GM12878 (cell line): Measurements from ENCODE around the gene RIMBP2. TPM values are rescaled to one million over a fixed set of nuclear protein-coding genes. Genes with fewer than 3 reads are reported as not detected.

Source experiments
- ATAC-seq: fragments of 200-7000 bp; cut with Tn5 transposase; 3 replicates; pipeline ENCODE4 v1.9.1; 2020; ENCODE audit warnings: mild to moderate bottlenecking, moderate library complexity
- BruUV-seq: library from RNA; stranded (reverse); fragments of 400-500 nt; replicated peaks from 2 replicates; lab custom pipeline; 2021; lab: Mats Ljungman, UMichigan
- CTCF ChIA-PET: fragments of 300-600 bp; sonication (Branson Sonifier 250); formaldehyde crosslinking; extraction: SDS; loops from one replicate; lab custom pipeline; 2021; ENCODE audit warnings: inconsistent platforms; lab: Yijun Ruan, JAX
- POLR2A ChIA-PET: fragments of 350-600 bp; formaldehyde crosslinking; extraction: SDS; loops from one replicate; lab custom pipeline; 2021; ENCODE audit warnings: inconsistent platforms; lab: Charles Lee
- RAD21 ChIA-PET: fragments of 300-600 bp; sonication (Branson Sonifier 250); formaldehyde crosslinking; loops from one replicate; lab custom pipeline; 2023; ENCODE audit warnings: antibody characterized with exemption; ENCODE audit not compliant: unreplicated experiment; lab: Charles Lee
- SMC1A ChIA-PET: fragments of 300-600 bp; sonication (Branson Sonifier 250); formaldehyde crosslinking; loops from one replicate; lab custom pipeline; 2023; ENCODE audit not compliant: unreplicated experiment, uncharacterized antibody; lab: Charles Lee
- DNase-seq: peaks from one replicate; pipeline ENCODE4 v3.0.0-alpha.2; 2011; ENCODE audit warnings: low read depth, low spot score
- FAIRE-seq: peaks from 3 replicates; lab custom pipeline; 2011; peaks lifted over from hg19 to GRCh38; lab: Jason Lieb, UNC
- H2AFZ ChIP-seq: 2 replicates; pipeline ENCODE4 v1.6.0; 2011; ENCODE audit warnings: low read depth, low read length, control low read depth; ENCODE audit not compliant: control insufficient read depth
- H3K27ac ChIP-seq: 2 replicates; pipeline ENCODE4 v1.5.1; 2011; ENCODE audit warnings: control low read depth; ENCODE audit not compliant: control insufficient read depth, insufficient read depth
- H3K27me3 ChIP-seq, 2 experiments: replicated peaks in 1 of 2; 2 replicates each; pipeline versions ENCODE4 v1.6.0 to v1.6.1; 2011; ENCODE audit warnings: low read length in 1 of 2; ENCODE audit not compliant: control insufficient read depth in 2 of 2, insufficient read depth in 2 of 2
- H3K36me3 ChIP-seq, 2 experiments: 2 replicates each; pipeline ENCODE4 v1.5.1; 2011; ENCODE audit warnings: low read length in 1 of 2; ENCODE audit not compliant: control insufficient read depth in 2 of 2, insufficient read depth in 2 of 2
- H3K4me1 ChIP-seq: 2 replicates; pipeline ENCODE4 v1.6.1; 2011; ENCODE audit warnings: mild to moderate bottlenecking, low read length, moderate library complexity, mixed read lengths; ENCODE audit not compliant: control insufficient read depth, insufficient read depth
- H3K4me2 ChIP-seq: 2 replicates; pipeline ENCODE4 v1.6.0; 2011; ENCODE audit warnings: control low read depth; ENCODE audit not compliant: control insufficient read depth, insufficient read depth
- H3K4me3 ChIP-seq: fragments of 200-600 bp; sonication (generic); 2 replicates; pipeline ENCODE4 v1.5.1; 2016
- H3K79me2 ChIP-seq: 2 replicates; pipeline ENCODE4 v1.6.0; 2011; ENCODE audit warnings: low read length; ENCODE audit not compliant: control insufficient read depth, insufficient read depth
- H3K9ac ChIP-seq: 2 replicates; pipeline ENCODE4 v1.8.0; 2011; ENCODE audit warnings: low read length, control low read depth, mixed read lengths; ENCODE audit not compliant: control insufficient read depth, insufficient read depth
- H3K9me3 ChIP-seq: replicated peaks from 3 replicates; pipeline ENCODE4 v1.5.1; 2011; ENCODE audit warnings: mild to moderate bottlenecking, low read length; ENCODE audit not compliant: control insufficient read depth, insufficient read depth
- H4K20me1 ChIP-seq: 2 replicates; pipeline ENCODE4 v1.6.0; 2011; ENCODE audit not compliant: control insufficient read depth, insufficient read depth
- CBX3 ChIP-seq: fragments of 200-600 bp; sonication (generic); IDR thresholded peaks from 2 replicates; pipeline ENCODE4 v1.6.1; 2016; ENCODE audit warnings: low read depth, borderline replicate concordance
- E2F8 ChIP-seq: fragments of 450-650 bp; IDR thresholded peaks from 2 replicates; pipeline ENCODE4 v1.6.1; 2018; ENCODE audit warnings: mild to moderate bottlenecking, low read depth, moderate library complexity; ENCODE audit not compliant: partially characterized antibody
- NR2F1 ChIP-seq: fragments of 450-650 bp; conservative IDR thresholded peaks from 2 replicates; pipeline ENCODE4 v1.6.1; 2017; ENCODE audit warnings: mild to moderate bottlenecking
- RB1 ChIP-seq: fragments of 450-650 bp; formaldehyde crosslinking; IDR thresholded peaks from 2 replicates; pipeline ENCODE4 v1.6.1; 2017; ENCODE audit warnings: mild to moderate bottlenecking, borderline replicate concordance
- RCOR1 ChIP-seq: conservative IDR thresholded peaks from 2 replicates; pipeline ENCODE4 v1.6.1; 2012; ENCODE audit warnings: low read depth, low read length, improper control_type of control experiment
- RFX5 ChIP-seq: IDR thresholded peaks from 2 replicates; pipeline ENCODE4 v1.6.1; 2011; ENCODE audit warnings: low read depth, low read length, improper control_type of control experiment
- SRF ChIP-seq, 2 experiments: IDR thresholded peaks; 2 replicates each; pipeline ENCODE4 v1.6.1; 2011; ENCODE audit warnings: low read depth in 2 of 2, low read length in 2 of 2, mild to moderate bottlenecking in 1 of 2, moderate library complexity in 1 of 2
- TBL1XR1 ChIP-seq: IDR thresholded peaks from 2 replicates; pipeline ENCODE4 v1.6.1; 2012; ENCODE audit warnings: low read depth, low read length, improper control_type of control experiment
- ZNF274 ChIP-seq: IDR thresholded peaks from one replicate; pipeline ENCODE4 v1.8.0; 2011; ENCODE audit not compliant: insufficient read length, insufficient read depth
- WGBS: methylation state at CpG from one replicate; pipeline ENCODE4 v1.1.6; 2016; ENCODE audit warnings: low lambda C conversion rate; ENCODE audit not compliant: insufficient replicate concordance, insufficient coverage; ENCODE audit errors: missing lambda C conversion rate; 5-methylcytosine and 5-hydroxymethylcytosine counted together
- in situ Hi-C: fragments of 300-500 bp; cut with MboI; formaldehyde crosslinking; loops from 9 replicates; pipeline ENCODE4 v1.14.3; 2018; ENCODE audit warnings: mixed read lengths
- intact Hi-C: fragments of 100-400 bp; cut with micrococcal nuclease; formaldehyde crosslinking; loops from one replicate; pipeline ENCODE4 v1.14.2; 2022; ENCODE audit not compliant: unreplicated experiment
- polyA plus RNA-seq, 11 experiments: library from polyadenylated mRNA; depleted of rRNA in 4 of 11; unstranded in 6 of 11; stranded (reverse) in 5 of 11; fragments of >200 nt; fragmentation: Nextera tagmentation in 4 of 11; fragmentation: Illumina TruSeq in 1 of 11; extraction: Ambion mirVana in 4 of 11; extraction: Trizol in 1 of 11; gene quantifications; 1 replicate in 1 of 11; 2 replicates in 10 of 11; pipeline versions ENCODE4 v1.2.1 to v1.2.3, GENCODE V29; 2011 to 2016; ENCODE audit warnings: inconsistent platforms in 2 of 11, missing spikeins in 2 of 11, low read depth in 1 of 11
- total RNA-seq, 4 experiments: library from RNA; depleted of rRNA in 3 of 4; stranded (reverse); fragments of >200 nt in 3 of 4; fragmentation: Illumina TruSeq in 1 of 4; extraction: Trizol in 1 of 4; gene quantifications; 2 replicates each; pipeline versions ENCODE4 v1.2.1 to v1.2.3, GENCODE V29; 2013 to 2021

RIMBP2 gene
- total and polyA plus RNA-seq, 10 of the 15 experiments (the other 5 are each of a cell fraction or from before 2014, with no cell fraction given): 0.04 to 2.9 (median 0.07) TPM; not detected in 1

- 0% methylated on average over 1 of the region's 1 CpG for WGBS
- CTCF ChIA-PET: no interaction called here
- in situ Hi-C loops: no loop called here
Observed at GRCh38 chr12:130742716-130743115, 26.6 kb upstream of the RIMBP2 start.

More at GRCh38 chr12:130742716-130743115, 26.6 kb upstream of the RIMBP2 start:
- ATAC-seq: no peak
- no peak overlapping the region for H3K27ac ChIP-seq
- no peak for FAIRE-seq
- ChIA-PET POLR2A (no interaction called here), SMC1A (no interaction called here), RAD21 (no interaction called here)
- intact Hi-C loops: loop anchor here (10.0 kb wide), 1 partner anchor 168 kb away; no protein-coding TSS in a partner anchor
- H2AFZ ChIP-seq: no peak overlapping the region
- H3K4me1 ChIP-seq: no peaks in the 10 kb centered on the region
- no peak for DNase-seq
- no peak overlapping the region for H3K4me3 ChIP-seq
- no peaks in the 10 kb centered on the region for H3K9me3 ChIP-seq
- H3K36me3 ChIP-seq: no peaks in the 10 kb centered on the region
- no peaks in the 10 kb centered on the region for H3K79me2 ChIP-seq
- no peak overlapping the region for H3K9ac ChIP-seq
- no peak overlapping the region for H3K4me2 ChIP-seq
- TF ChIP-seq CBX3: no peak
- no peak for TF ChIP-seq ZNF274
- no peak for TF ChIP-seq RCOR1
- TF ChIP-seq E2F8: no peak
- no peak for TF ChIP-seq TBL1XR1
- no peak for TF ChIP-seq RFX5
- no peak for TF ChIP-seq SRF (IDR thresholded peaks at IDR 0.05; ENCODE audit: low read depth in 2 of 2, low read length in 2 of 2)
- TF ChIP-seq NR2F1: no peak
- no peak for TF ChIP-seq RB1
- BruUV-seq: no TSS peak
- H3K27me3 ChIP-seq: no peaks in the 10 kb centered on the region
- no peaks in the 10 kb centered on the region for H4K20me1 ChIP-seq
